Brain microvascular endothelial cell (primary cell): ENCODE data around the gene COL25A1.

Source experiments
- DNase-seq: peaks from one replicate; pipeline ENCODE4 v3.0.0-alpha.2; 2020
- H3K27ac ChIP-seq: fragments of 250-450 bp; sonication (Bioruptor Pico); 2 replicates; pipeline ENCODE4 v1.5.1; 2020; ENCODE audit warnings: mild to moderate bottlenecking, moderate library complexity
- H3K27me3 ChIP-seq: fragments of 250-450 bp; sonication (Bioruptor Pico); replicated peaks from 2 replicates; pipeline ENCODE4 v1.5.1; 2020; ENCODE audit warnings: mild to moderate bottlenecking
- H3K36me3 ChIP-seq: fragments of 250-450 bp; sonication (Bioruptor Pico); replicated peaks from 2 replicates; pipeline ENCODE4 v1.5.1; 2020; ENCODE audit warnings: mild to moderate bottlenecking
- H3K4me3 ChIP-seq: 2 replicates; pipeline ENCODE4 v1.5.1; 2011; ENCODE audit warnings: low read depth, mild to moderate bottlenecking, control low read depth, low read length, moderate library complexity
- in situ Hi-C: cut with HindIII; loops from 2 replicates; pipeline ENCODE4 v1.10.0; 2017; ENCODE audit warnings: low sequenced_read_pairs, low pct_ligation_motif_present
- TF ChIP-seq, protein P1 (sequence below): IDR thresholded peaks from 2 replicates; pipeline ENCODE4 v1.5.1; 2011; ENCODE audit warnings: low read depth, mild to moderate bottlenecking, moderate library complexity, low read length, control low read depth, inconsistent platforms; ENCODE audit errors: missing control alignments

Gene COL25A1

DNA sequence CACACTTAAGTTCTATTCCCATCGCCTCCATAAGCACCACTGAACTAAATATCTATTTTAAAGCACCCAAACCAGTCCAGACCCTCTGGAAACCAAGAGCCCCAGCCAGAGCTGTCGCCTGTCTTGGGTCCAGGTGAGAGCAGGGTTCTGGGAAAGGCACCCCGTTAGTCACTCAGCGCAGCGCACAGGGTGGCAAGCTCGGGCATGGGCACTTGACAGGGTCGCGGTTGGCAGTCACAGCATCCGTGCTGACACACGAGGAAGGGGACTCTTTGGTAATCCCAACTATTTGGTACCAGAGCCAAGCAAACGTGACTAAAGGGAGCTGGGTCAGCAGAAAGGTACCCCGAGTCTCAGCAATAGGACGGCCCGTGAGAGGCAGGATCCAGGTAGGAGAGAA lies 515.4 kb downstream of the COL25A1 start:
- in situ Hi-C loops: no loop called here
- no peak overlapping the region for H3K27ac ChIP-seq
- TF ChIP-seq, protein P1, sequence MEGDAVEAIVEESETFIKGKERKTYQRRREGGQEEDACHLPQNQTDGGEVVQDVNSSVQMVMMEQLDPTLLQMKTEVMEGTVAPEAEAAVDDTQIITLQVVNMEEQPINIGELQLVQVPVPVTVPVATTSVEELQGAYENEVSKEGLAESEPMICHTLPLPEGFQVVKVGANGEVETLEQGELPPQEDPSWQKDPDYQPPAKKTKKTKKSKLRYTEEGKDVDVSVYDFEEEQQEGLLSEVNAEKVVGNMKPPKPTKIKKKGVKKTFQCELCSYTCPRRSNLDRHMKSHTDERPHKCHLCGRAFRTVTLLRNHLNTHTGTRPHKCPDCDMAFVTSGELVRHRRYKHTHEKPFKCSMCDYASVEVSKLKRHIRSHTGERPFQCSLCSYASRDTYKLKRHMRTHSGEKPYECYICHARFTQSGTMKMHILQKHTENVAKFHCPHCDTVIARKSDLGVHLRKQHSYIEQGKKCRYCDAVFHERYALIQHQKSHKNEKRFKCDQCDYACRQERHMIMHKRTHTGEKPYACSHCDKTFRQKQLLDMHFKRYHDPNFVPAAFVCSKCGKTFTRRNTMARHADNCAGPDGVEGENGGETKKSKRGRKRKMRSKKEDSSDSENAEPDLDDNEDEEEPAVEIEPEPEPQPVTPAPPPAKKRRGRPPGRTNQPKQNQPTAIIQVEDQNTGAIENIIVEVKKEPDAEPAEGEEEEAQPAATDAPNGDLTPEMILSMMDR: no peak
- no peak for DNase-seq
- no peak overlapping the region for H3K4me3 ChIP-seq
- no peaks in the 10 kb centered on the region for H3K27me3 ChIP-seq
- H3K36me3 ChIP-seq: no peaks in the 10 kb centered on the region

DNA sequence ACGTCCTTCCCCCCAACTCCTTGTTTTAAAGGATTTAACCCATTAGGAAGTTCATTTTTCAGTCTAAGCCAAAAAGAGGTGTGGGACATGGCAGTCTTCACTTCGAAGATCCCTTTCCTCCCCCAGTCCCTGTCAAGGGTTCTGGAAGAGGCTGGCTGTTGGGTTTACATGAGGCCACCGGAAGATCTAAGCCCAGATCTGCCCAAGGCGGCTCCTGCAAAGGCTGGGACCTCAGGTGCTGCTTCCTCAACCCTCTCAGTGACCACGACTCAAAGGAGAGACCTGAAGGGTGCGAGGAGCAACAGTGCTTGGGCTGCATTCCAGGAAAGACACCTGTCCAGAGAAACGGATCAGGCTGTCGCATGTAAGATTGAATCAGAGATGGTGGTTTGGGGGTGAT lies 516.1 kb downstream of the COL25A1 start:
- no peak overlapping the region for H3K4me3 ChIP-seq
- DNase-seq: no peak
- H3K36me3 ChIP-seq: no peaks in the 10 kb centered on the region
- H3K27me3 ChIP-seq: no peaks in the 10 kb centered on the region
- in situ Hi-C loops: no loop called here
- H3K27ac ChIP-seq: no peak overlapping the region
- TF ChIP-seq, protein P1: no peak

DNA sequence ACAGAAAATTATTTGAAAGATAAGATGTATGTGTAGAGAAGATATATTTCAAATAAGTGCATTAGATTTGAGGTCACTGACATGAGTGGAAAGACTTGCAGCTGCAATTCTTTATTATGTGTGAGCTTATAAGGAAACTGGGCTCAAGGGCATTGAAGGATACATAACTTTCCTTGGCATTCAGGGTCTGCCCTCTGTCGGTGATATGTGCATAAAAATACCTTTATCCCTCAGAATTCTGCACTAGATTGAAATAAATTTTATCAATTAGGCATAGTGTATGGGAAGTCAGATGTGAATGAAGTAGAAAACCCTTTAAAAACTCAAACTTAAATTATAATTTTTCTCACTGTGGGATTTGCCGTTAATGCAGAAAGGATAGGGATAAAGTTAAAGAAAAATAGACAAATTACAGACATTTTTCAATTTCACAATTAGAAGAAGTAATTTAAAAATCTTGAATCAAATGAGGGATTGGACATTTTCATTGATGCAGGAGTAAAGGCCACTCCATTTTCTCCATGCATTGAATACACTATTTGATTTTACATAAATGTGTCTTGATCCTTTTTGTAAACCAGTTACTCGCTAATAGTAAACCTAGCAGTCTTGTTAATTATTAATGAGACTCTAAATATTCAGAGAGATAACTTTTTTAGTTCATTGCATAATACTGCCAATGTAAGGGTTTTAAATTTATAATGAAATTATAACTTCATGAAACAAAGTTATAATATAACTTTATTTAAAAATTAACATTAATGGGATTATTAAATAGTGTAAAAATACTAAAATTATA lies 518.6 kb downstream of the COL25A1 start:
- Histone ChIP-seq H3K36me3 (no peaks in the 10 kb centered on the region), H3K4me3 (no peak overlapping the region), H3K27me3 (no peaks in the 10 kb centered on the region), H3K27ac (no peak overlapping the region)
- DNase-seq: no peak
- TF ChIP-seq, protein P1: peak; percentile 40
- in situ Hi-C loops: no loop called here

DNA sequence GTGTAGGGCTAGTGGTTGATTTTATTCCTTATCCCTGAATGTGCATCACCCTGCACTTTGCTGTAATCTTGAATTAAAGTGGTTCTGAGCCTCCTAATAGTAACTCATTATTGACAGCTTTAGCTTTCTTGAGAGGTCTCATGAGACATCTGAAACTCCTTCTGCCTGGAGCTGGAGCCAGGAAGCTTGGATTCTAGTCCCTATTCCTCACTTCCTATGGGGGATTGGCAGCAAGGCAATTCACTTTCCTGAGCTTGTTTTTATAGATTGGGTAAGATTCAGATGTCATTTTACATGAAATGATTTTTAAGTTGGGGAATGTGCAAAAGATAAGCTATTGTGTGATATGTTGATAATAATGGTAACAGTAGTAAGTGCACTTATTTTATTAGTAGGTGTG lies 522.5 kb downstream of the COL25A1 start:
- Histone ChIP-seq H3K27me3 (no peaks in the 10 kb centered on the region), H3K27ac (no peak overlapping the region), H3K4me3 (no peak overlapping the region), H3K36me3 (no peaks in the 10 kb centered on the region)
- in situ Hi-C loops: no loop called here
- TF ChIP-seq, protein P1: no peak
- DNase-seq: no peak

DNA sequence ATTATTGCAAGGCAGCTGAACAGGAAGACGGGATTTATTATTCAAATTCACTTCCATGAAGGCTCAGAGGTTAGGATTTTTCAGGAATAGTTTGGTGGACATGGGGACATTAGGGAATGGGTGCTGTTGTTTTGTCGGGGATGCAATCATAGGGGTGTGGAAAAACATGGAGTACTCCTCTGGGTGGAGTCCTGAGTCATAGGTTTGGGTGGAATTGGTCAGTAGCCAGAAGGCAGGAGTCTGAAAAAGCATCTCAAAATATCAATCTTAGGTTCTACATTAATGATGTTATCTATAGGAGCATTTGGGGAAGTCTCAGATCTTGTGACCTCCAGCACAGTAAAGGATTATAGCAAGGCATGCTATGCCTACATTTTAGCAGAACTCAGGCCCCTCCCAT lies 525.1 kb downstream of the COL25A1 start:
- Histone ChIP-seq H3K4me3 (no peak overlapping the region), H3K27me3 (no peaks in the 10 kb centered on the region), H3K36me3 (no peaks in the 10 kb centered on the region), H3K27ac (no peak overlapping the region)
- in situ Hi-C loops: no loop called here
- no peak for DNase-seq
- TF ChIP-seq, protein P1: no peak

DNA sequence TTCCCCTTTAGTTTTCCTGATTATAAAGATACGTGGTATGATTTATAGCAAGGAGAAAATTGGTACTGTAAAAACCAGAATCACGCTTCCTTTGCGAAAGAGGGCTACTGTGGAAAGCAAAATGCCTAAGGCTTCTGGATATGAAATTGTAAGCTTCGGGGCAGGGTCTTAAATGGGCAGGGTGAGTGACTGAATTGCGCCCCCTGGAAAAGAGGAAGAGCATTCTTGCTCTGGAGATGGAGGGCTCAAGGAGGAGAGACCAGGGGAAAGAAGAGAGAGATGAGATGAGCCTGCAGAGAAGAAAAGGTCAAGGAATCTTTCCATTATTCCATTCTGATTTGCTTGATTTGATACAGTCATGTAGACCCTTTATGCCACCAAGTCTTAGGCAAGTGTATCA lies 526.5 kb downstream of the COL25A1 start:
- in situ Hi-C loops: no loop called here
- Histone ChIP-seq H3K36me3 (no peaks in the 10 kb centered on the region), H3K27ac (no peak overlapping the region), H3K27me3 (no peaks in the 10 kb centered on the region), H3K4me3 (no peak overlapping the region)
- no peak for DNase-seq
- TF ChIP-seq, protein P1: no peak
